OCI-LY1 (cell line): ENCODE data around the gene ADAMTS15.

ENCODE experiments used
- H2AFZ ChIP-seq: fragments of 200-600 bp; sonication (generic), shearing (Covaris generic); 2 replicates; pipeline ENCODE4 v1.6.0; 2014; ENCODE audit warnings: antibody characterized with exemption, mild to moderate bottlenecking, low read length
- H3F3A ChIP-seq: fragments of 200-600 bp; sonication (generic), shearing (Covaris generic); 2 replicates; pipeline ENCODE4 v1.6.0; 2014; ENCODE audit warnings: mild to moderate bottlenecking, antibody characterized with exemption, low read length, moderate library complexity; ENCODE audit not compliant: insufficient read depth
- H3K27ac ChIP-seq: fragments of 200-600 bp; sonication (generic); 2 replicates; pipeline ENCODE4 v1.5.1; 2014; ENCODE audit warnings: low read length, mixed run types, mild to moderate bottlenecking, low read depth; ENCODE audit not compliant: poor library complexity, severe bottlenecking
- H3K27me3 ChIP-seq: fragments of 200-600 bp; sonication (generic); 2 replicates; pipeline ENCODE4 v1.6.0; 2014; ENCODE audit warnings: antibody characterized with exemption, mild to moderate bottlenecking, low read length, moderate library complexity; ENCODE audit not compliant: insufficient read depth
- H3K36me3 ChIP-seq: fragments of 200-600 bp; sonication (generic); 2 replicates; pipeline ENCODE4 v1.6.1; 2014; ENCODE audit warnings: mild to moderate bottlenecking, antibody characterized with exemption, low read length, moderate library complexity, mixed read lengths; ENCODE audit not compliant: insufficient read depth
- H3K4me1 ChIP-seq: fragments of 200-600 bp; sonication (generic); 2 replicates; pipeline ENCODE4 v1.5.1; 2014; ENCODE audit warnings: mild to moderate bottlenecking, low read length, moderate library complexity; ENCODE audit not compliant: insufficient read depth, severe bottlenecking
- H3K4me2 ChIP-seq: fragments of 200-600 bp; sonication (generic), shearing (Covaris generic); 2 replicates; pipeline ENCODE4 v1.6.1; 2014; ENCODE audit warnings: low read length
- H3K4me3 ChIP-seq: fragments of 200-600 bp; sonication (generic); 2 replicates; pipeline ENCODE4 v1.5.1; 2014; ENCODE audit warnings: low read length, low read depth, mild to moderate bottlenecking, mixed read lengths; ENCODE audit not compliant: poor library complexity, severe bottlenecking
- H3K79me2 ChIP-seq: fragments of 200-600 bp; shearing (Covaris generic); 2 replicates; pipeline ENCODE4 v1.6.1; 2016; ENCODE audit warnings: mixed run types, low read length, mixed read lengths; ENCODE audit not compliant: insufficient read depth
- H3K9ac ChIP-seq: fragments of 200-600 bp; sonication (generic), shearing (Covaris generic); 2 replicates; pipeline ENCODE4 v1.6.1; 2014; ENCODE audit warnings: mild to moderate bottlenecking, low read length, mixed read lengths
- H3K9me2 ChIP-seq: fragments of 200-600 bp; sonication (generic), shearing (Covaris generic); 2 replicates; pipeline ENCODE4 v1.6.1; 2014; ENCODE audit warnings: low read depth, mild to moderate bottlenecking, low read length, mixed read lengths
- H3K9me3 ChIP-seq: fragments of 200-600 bp; shearing (Covaris generic); 2 replicates; pipeline ENCODE4 v1.6.1; 2014; ENCODE audit warnings: low read length, mixed read lengths
- H4K20me1 ChIP-seq: fragments of 200-600 bp; sonication (generic), shearing (Covaris generic); 2 replicates; pipeline ENCODE4 v1.6.0; 2016; ENCODE audit warnings: mild to moderate bottlenecking, low read length; ENCODE audit not compliant: insufficient read depth
- CTCF ChIP-seq: fragments of 200-600 bp; sonication (generic), shearing (Covaris generic); IDR thresholded peaks from 2 replicates; pipeline ENCODE4 v1.5.1; 2017; ENCODE audit warnings: mild to moderate bottlenecking, antibody characterized with exemption, low read length, moderate library complexity, mixed read lengths
- EZH2 ChIP-seq: fragments of 200-600 bp; sonication (generic), shearing (Covaris generic); IDR thresholded peaks from 2 replicates; pipeline ENCODE4 v1.8.0; 2017; ENCODE audit warnings: borderline replicate concordance, mixed run types, mild to moderate bottlenecking, antibody characterized with exemption, low read length, moderate library complexity, mixed read lengths

The ADAMTS15 gene

GRCh38 chr11:130423541-130424142 lies 24.8 kb upstream of the ADAMTS15 start:
- Histone ChIP-seq H3K36me3 (no peaks in the 10 kb centered on the region), H3K9me2 (no peaks in the 10 kb centered on the region), H3K9me3 (no peaks in the 10 kb centered on the region), H3K4me1 (no peaks in the 10 kb centered on the region), H3K27me3 (no peaks in the 10 kb centered on the region), H3K79me2 (no peaks in the 10 kb centered on the region), H3F3A (no peaks in the 10 kb centered on the region), H3K9ac (no peak overlapping the region), H3K27ac (no peak overlapping the region), H2AFZ (no peak overlapping the region), H3K4me3 (no peak overlapping the region), H3K4me2 (no peak overlapping the region), H4K20me1 (no peaks in the 10 kb centered on the region)
- TF ChIP-seq EZH2 (no peak), CTCF (no peak)

GRCh38 chr11:130424613-130425140 lies 23.8 kb upstream of the ADAMTS15 start:
- Histone ChIP-seq H2AFZ (no peak overlapping the region), H3K9me3 (no peaks in the 10 kb centered on the region), H3K27me3 (no peaks in the 10 kb centered on the region)

GRCh38 chr11:130425156-130425555 lies 23.3 kb upstream of the ADAMTS15 start:
- H3K4me1 ChIP-seq, result no peaks in the 10 kb centered on the region
- no peak overlapping the region for H3K9ac ChIP-seq
- no peaks in the 10 kb centered on the region for H3K79me2 ChIP-seq
- H4K20me1 ChIP-seq, result no peaks in the 10 kb centered on the region
- no peaks in the 10 kb centered on the region for H3K36me3 ChIP-seq
- H3K9me3 ChIP-seq, result no peaks in the 10 kb centered on the region
- no peak overlapping the region for H3K4me3 ChIP-seq
- no peak overlapping the region for H3K27ac ChIP-seq
- H3K9me2 ChIP-seq, result no peaks in the 10 kb centered on the region
- no peak overlapping the region for H2AFZ ChIP-seq
- no peaks in the 10 kb centered on the region for H3F3A ChIP-seq
- H3K27me3 ChIP-seq, result no peaks in the 10 kb centered on the region
- no peak for TF ChIP-seq EZH2
- H3K4me2 ChIP-seq, result no peak overlapping the region

More at GRCh38 chr11:130424613-130425140, 23.8 kb upstream of the ADAMTS15 start:
- H3F3A ChIP-seq, result no peaks in the 10 kb centered on the region
- no peak overlapping the region for H3K4me3 ChIP-seq
- no peak overlapping the region for H3K4me2 ChIP-seq
- H3K9ac ChIP-seq, result no peak overlapping the region
- no peaks in the 10 kb centered on the region for H3K4me1 ChIP-seq
- H3K36me3 ChIP-seq, result no peaks in the 10 kb centered on the region
- no peaks in the 10 kb centered on the region for H3K79me2 ChIP-seq
- no peak overlapping the region for H3K27ac ChIP-seq
- H4K20me1 ChIP-seq, result no peaks in the 10 kb centered on the region
- no peaks in the 10 kb centered on the region for H3K9me2 ChIP-seq
- TF ChIP-seq CTCF (no peak), EZH2 (no peak)
